Transverse colon (tissue), 4 donors: Measurements from ENCODE around the gene PRSS12. TPM values are rescaled to one million over a fixed set of nuclear protein-coding genes. Genes with fewer than 3 reads are reported as not detected.

ENCODE experiments used
- DNase-seq: peaks from one replicate; pipeline ENCODE4 v3.0.0-alpha.2; 2019
- H3K27ac ChIP-seq, 4 donors: fragments of 200-600 bp; sonication (generic); 2 replicates each; pipeline ENCODE4 v1.5.1; 2016 to 2018; ENCODE audit warnings: inconsistent platforms in 4 of 4
- H3K27me3 ChIP-seq: fragments of 200-600 bp; sonication (generic); 2 replicates; pipeline ENCODE4 v1.5.1; 2017; ENCODE audit warnings: inconsistent platforms
- H3K36me3 ChIP-seq, 4 donors: fragments of 200-600 bp; sonication (generic); 2 replicates each; pipeline ENCODE4 v1.5.1; 2017 to 2019; ENCODE audit warnings: inconsistent platforms in 4 of 4
- H3K4me1 ChIP-seq, 4 donors: fragments of 200-600 bp; sonication (generic); 2 replicates each; pipeline ENCODE4 v1.5.1; 2017 to 2020; ENCODE audit warnings: inconsistent platforms in 4 of 4
- H3K4me3 ChIP-seq, 4 donors: fragments of 200-600 bp; sonication (generic); 1 replicate in 1 of 4; 2 replicates in 3 of 4; pipeline versions ENCODE4 v1.5.1 to v1.6.1; 2017 to 2019; ENCODE audit warnings: inconsistent platforms in 4 of 4
- H3K9me3 ChIP-seq, 2 donors: fragments of 200-600 bp; sonication (generic); 2 replicates each; pipeline ENCODE4 v1.5.1; 2017 to 2019; ENCODE audit warnings: inconsistent platforms in 2 of 2
- CTCF ChIP-seq, 5 experiments: fragments of 200-600 bp in 3 of 5; fragments of 450-650 bp in 2 of 5; sonication (generic) in 3 of 5; IDR thresholded peaks; 1 replicate in 2 of 5; 2 replicates in 3 of 5; pipeline ENCODE4 v1.5.1; 2016 to 2017; ENCODE audit warnings: antibody characterized with exemption in 5 of 5, inconsistent platforms in 3 of 5, mild to moderate bottlenecking in 2 of 5, moderate library complexity in 1 of 5
- EP300 ChIP-seq: sonication (generic); formaldehyde crosslinking; IDR thresholded peaks from one replicate; pipeline ENCODE4 v1.6.1; 2017; ENCODE audit warnings: antibody characterized with exemption, low read depth
- POLR2A ChIP-seq: fragments of 450-650 bp; IDR thresholded peaks from one replicate; pipeline ENCODE4 v1.6.1; 2016; ENCODE audit warnings: antibody characterized with exemption, mild to moderate bottlenecking, moderate library complexity
- POLR2AphosphoS5 ChIP-seq, 3 donors: sonication (generic); formaldehyde crosslinking; IDR thresholded peaks; one replicate each; pipeline ENCODE4 v1.6.1; 2016; ENCODE audit warnings: antibody characterized with exemption in 3 of 3
- WGBS, 2 donors: methylation state at CpG; one replicate each; pipeline ENCODE4 v1.1.5; 2018; ENCODE audit warnings: low coverage in 1 of 2; 5-methylcytosine and 5-hydroxymethylcytosine counted together
- in situ Hi-C, 4 donors: fragments of 200-750 bp; cut with MboI; loops; one replicate each; pipeline versions ENCODE4 v1.15.0 to v1.15.1; 2017; ENCODE audit warnings: low sequenced_read_pairs in 3 of 4, low pct_ligation_motif_present in 1 of 4, low pct_unique_long_range_greater_than_20kb in 1 of 4
- intact Hi-C: fragments of 100-400 bp; cut with DNase I; formaldehyde crosslinking; loops from one replicate; pipeline ENCODE4 v1.15.1; 2023; ENCODE audit warnings: low total_unique reads
- total RNA-seq, 4 donors: library from RNA; depleted of rRNA; stranded (reverse); fragments of >200 nt; gene quantifications; one replicate each; pipeline ENCODE4 v1.1.0, GENCODE V29; 2016

The PRSS12 gene
- total RNA-seq, 4 donors from 2014 or later: 58.0 to 146 (median 84.3) TPM

GRCh38 chr4:118345813-118346212 lies 7.0 kb downstream of the PRSS12 start:
- Histone ChIP-seq H3K36me3 (no peaks in the 10 kb centered on the region), H3K27ac (peak overlapping the region; percentile 67 to 75 (median 74)), H3K27me3 (no peaks in the 10 kb centered on the region), H3K4me1 (peaks cover 0 to 38% (median 6%) of the 10 kb centered on the region in 4 donors), H3K9me3 (no peaks in the 10 kb centered on the region), H3K4me3 (no peak overlapping the region)
- no peak for DNase-seq
- 82 to 83% methylated on average over 1 of the region's 1 CpG for WGBS, 2 donors
- peak in 1 of 3 donors; percentile 20 for TF ChIP-seq POLR2AphosphoS5 (IDR thresholded peaks at IDR 0.05)
- TF ChIP-seq CTCF (IDR thresholded peaks at IDR 0.05): no peak
- TF ChIP-seq POLR2A: peak; percentile 33
- TF ChIP-seq EP300: no peak
- intact Hi-C loops: no loop called here
- in situ Hi-C loops: loop anchor here in 1 of 4 donors (10.0 kb wide), 1 partner anchor 61 kb away; no protein-coding TSS in a partner anchor

GRCh38 chr4:118344801-118345200 lies 8.0 kb downstream of the PRSS12 start:
- peaks cover 0 to 38% (median 6%) of the 10 kb centered on the region in 4 donors for H3K4me1 ChIP-seq
- in situ Hi-C loops: loop anchor here in 1 of 4 donors (10.0 kb wide), 1 partner anchor 60 kb away; no protein-coding TSS in a partner anchor
- H3K27me3 ChIP-seq: no peaks in the 10 kb centered on the region
- peak overlapping the region; percentile 67 to 75 (median 74) for H3K27ac ChIP-seq
- intact Hi-C loops: no loop called here
- H3K36me3 ChIP-seq: no peaks in the 10 kb centered on the region
- no peak for DNase-seq
- peak in 2 of 3 donors; percentile 5 to 40 for TF ChIP-seq POLR2AphosphoS5 (IDR thresholded peaks at IDR 0.05)
- no peak for TF ChIP-seq EP300
- no peak for TF ChIP-seq CTCF (IDR thresholded peaks at IDR 0.05)
- no peak for TF ChIP-seq POLR2A
- H3K9me3 ChIP-seq: no peaks in the 10 kb centered on the region
- no peak overlapping the region for H3K4me3 ChIP-seq

GRCh38 chr4:118343501-118343900 lies 9.3 kb downstream of the PRSS12 start:
- H3K36me3 ChIP-seq: no peaks in the 10 kb centered on the region
- no peaks in the 10 kb centered on the region for H3K27me3 ChIP-seq
- DNase-seq: no peak
- no peak overlapping the region for H3K4me3 ChIP-seq
- 86 to 96% methylated on average over 3 of the region's 3 CpGs for WGBS, 2 donors
- H3K27ac ChIP-seq: no peak overlapping the region
- H3K4me1 ChIP-seq: peaks cover 0 to 31% (median 6%) of the 10 kb centered on the region in 4 donors
- no peaks in the 10 kb centered on the region for H3K9me3 ChIP-seq
- no peak for TF ChIP-seq CTCF (IDR thresholded peaks at IDR 0.05)
- TF ChIP-seq EP300: no peak
- no peak for TF ChIP-seq POLR2A
- no peak for TF ChIP-seq POLR2AphosphoS5 (IDR thresholded peaks at IDR 0.05)
- in situ Hi-C loops: loop anchor here in 1 of 4 donors (10.0 kb wide), 1 partner anchor 59 kb away; no protein-coding TSS in a partner anchor
- intact Hi-C loops: no loop called here

GRCh38 chr4:118340109-118340508 lies 12.7 kb downstream of the PRSS12 start:
- H3K4me1 ChIP-seq: peaks cover 0 to 7% (median under 1%) of the 10 kb centered on the region in 4 donors
- intact Hi-C loops (no loop called here), in situ Hi-C loops (loop anchor here in 1 of 4 donors (10.0 kb wide), 1 partner anchor 55 kb away; no protein-coding TSS in a partner anchor)
- no peak for TF ChIP-seq POLR2A
- no peak for TF ChIP-seq POLR2AphosphoS5 (IDR thresholded peaks at IDR 0.05)
- TF ChIP-seq CTCF (IDR thresholded peaks at IDR 0.05): no peak
- TF ChIP-seq EP300: no peak
- no peaks in the 10 kb centered on the region for H3K27me3 ChIP-seq
- no peak overlapping the region for H3K27ac ChIP-seq
- H3K4me3 ChIP-seq: no peak overlapping the region
- 76 to 80% methylated on average over 2 of the region's 2 CpGs for WGBS, 2 donors
- no peaks in the 10 kb centered on the region for H3K36me3 ChIP-seq
- no peaks in the 10 kb centered on the region for H3K9me3 ChIP-seq
- no peak for DNase-seq
